GM20000 (cell line): ENCODE results near the gene FN3KRP.

ENCODE experiments used
- DNase-seq: peaks from one replicate; pipeline ENCODE4 v3.0.0; 2012; ENCODE audit warnings: low spot score
- CTCF ChIP-seq: IDR thresholded peaks from 2 replicates; pipeline ENCODE4 v1.5.1; 2012; ENCODE audit warnings: mild to moderate bottlenecking, control low read depth; ENCODE audit errors: extremely low read depth, missing control alignments

Gene FN3KRP

GRCh38 chr17:82716203-82717010, at the start of gene FN3KRP:
Gene FN3KRP, plus strand, starts transcription at chr17:82716706. Its CDS starts 50 bp downstream, at chr17:82716756.
- no peak for TF ChIP-seq CTCF
- DNase-seq, result peak; percentile 100

- no peak for DNase-seq
- TF ChIP-seq CTCF, result no peak
Observed at GRCh38 chr17:82666931-82667667, 49.4 kb upstream of the FN3KRP start.

GRCh38 chr17:82667668-82668000, 48.9 kb upstream of the FN3KRP start:
- no peak for TF ChIP-seq CTCF

GRCh38 chr17:82668024-82668630, 48.4 kb upstream of the FN3KRP start:
- TF ChIP-seq CTCF, result no peak
- DNase-seq, result no peak

More at GRCh38 chr17:82667668-82668000, 48.9 kb upstream of the FN3KRP start:
- DNase-seq, result no peak

GRCh38 chr17:82668631-82669099, 47.8 kb upstream of the FN3KRP start:
- peak; percentile 54 for TF ChIP-seq CTCF
- DNase-seq, result peak; percentile 84

- TF ChIP-seq CTCF, result no peak
- no peak for DNase-seq
Observed at GRCh38 chr17:82670661-82671450, 45.6 kb upstream of the FN3KRP start.
